ENCODE results near the gene MAPK6. TPM values are rescaled to one million over a fixed set of nuclear protein-coding genes. Genes with fewer than 3 reads are reported as not detected.
"Not testable (repeated sequence)": the region's sequence is repeated elsewhere in the genome, so short reads cannot be mapped to it uniquely, and the experiment has no call there.

MAPK6 gene
- total RNA-seq, 1 experiment from 2014 or later: 38.7 TPM

DNA sequence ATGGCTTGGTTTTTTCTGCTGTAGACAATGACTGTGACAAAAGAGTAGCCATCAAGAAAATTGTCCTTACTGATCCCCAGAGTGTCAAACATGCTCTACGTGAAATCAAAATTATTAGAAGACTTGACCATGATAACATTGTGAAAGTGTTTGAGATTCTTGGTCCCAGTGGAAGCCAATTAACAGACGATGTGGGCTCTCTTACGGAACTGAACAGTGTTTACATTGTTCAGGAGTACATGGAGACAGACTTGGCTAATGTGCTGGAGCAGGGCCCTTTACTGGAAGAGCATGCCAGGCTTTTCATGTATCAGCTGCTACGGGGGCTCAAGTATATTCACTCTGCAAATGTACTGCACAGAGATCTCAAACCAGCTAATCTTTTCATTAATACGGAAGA lies 27.5 kb downstream of the MAPK6 start:
- H3K9me3 ChIP-seq (ENCODE audit: insufficient read depth, low read depth); H3K9me2 ChIP-seq (ENCODE audit: insufficient read depth); H3K27ac ChIP-seq; DNase-seq; H3K36me3 ChIP-seq (ENCODE audit: low read depth); BruUV-seq (replicated peaks); H3K4me3 ChIP-seq; H2AFZ ChIP-seq; POLR2A ChIA-PET (ENCODE audit: unreplicated experiment); intact Hi-C loops (cut with micrococcal nuclease; ENCODE audit: unreplicated experiment); H3K4me2 ChIP-seq; H3K27me3 ChIP-seq (ENCODE audit: insufficient read depth, low read depth); H4K20me1 ChIP-seq (ENCODE audit: insufficient read depth): not testable (repeated sequence)
- H3F3A ChIP-seq (ENCODE audit: insufficient read depth, low read depth): peaks cover 14% of the 10 kb centered on the region; the same call in 1 of the 2 replicates
- H3K79me2 ChIP-seq (ENCODE audit: low read depth): peaks cover 54% of the 10 kb centered on the region
- CTCF ChIA-PET: interaction anchor here (0.6 kb wide), 1 partner anchor 9 kb away, joined by 6 read pairs; no protein-coding TSS in a partner anchor
- H3K4me1 ChIP-seq (replicated peaks; ENCODE audit: insufficient read depth): peaks cover 15% of the 10 kb centered on the region

DNA sequence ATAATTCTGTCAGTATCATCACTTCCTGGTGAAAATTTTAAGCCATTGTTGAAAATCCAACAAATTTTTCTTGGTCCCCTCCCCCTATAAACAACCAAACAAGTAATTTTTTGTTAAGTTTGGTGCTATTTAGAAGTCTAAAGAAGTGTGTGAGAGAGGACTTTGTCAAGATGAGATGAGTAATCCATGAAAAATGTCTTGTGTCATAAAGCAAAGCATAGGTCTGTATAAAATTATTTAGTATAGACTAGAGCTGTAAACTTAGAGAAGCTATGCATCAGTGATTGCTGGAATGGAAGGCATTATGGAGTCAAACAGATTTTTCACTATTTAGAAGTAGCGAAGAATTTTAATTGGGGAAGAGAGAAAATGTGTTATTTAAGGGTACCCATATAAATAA lies 31.4 kb downstream of the MAPK6 start:
- H3K9me2 ChIP-seq (ENCODE audit: insufficient read depth): no peaks in the 10 kb centered on the region
- H2AFZ ChIP-seq: no peak overlapping the region
- no peaks in the 10 kb centered on the region for H3K9me3 ChIP-seq (ENCODE audit: insufficient read depth, low read depth)
- intact Hi-C loops (cut with micrococcal nuclease; ENCODE audit: unreplicated experiment): no loop called here
- H3K4me1 ChIP-seq (replicated peaks; ENCODE audit: insufficient read depth): peaks cover 24% of the 10 kb centered on the region
- peaks cover 5% of the 10 kb centered on the region; the same call in 1 of the 2 replicates for H3K36me3 ChIP-seq (ENCODE audit: low read depth)
- BruUV-seq (replicated peaks): no TSS peak
- H3K27ac ChIP-seq: peak overlapping the region; percentile 29; the same call in 1 of the 2 replicates
- H3K4me2 ChIP-seq: peak overlapping the region; percentile 11; the same call in 1 of the 2 replicates
- TF ChIP-seq CTCF (conservative IDR thresholded peaks at IDR 0.05) (no peak), EZH2 (IDR thresholded peaks at IDR 0.05; ENCODE audit: low read depth) (no peak)
- peak in 1 of 2 experiments; percentile 71 for DNase-seq
- no peaks in the 10 kb centered on the region for H3K27me3 ChIP-seq (ENCODE audit: insufficient read depth, low read depth)
- no peak overlapping the region for H3K4me3 ChIP-seq
- H3K79me2 ChIP-seq (ENCODE audit: low read depth): peaks cover 29% of the 10 kb centered on the region
- H4K20me1 ChIP-seq (ENCODE audit: insufficient read depth): no peaks in the 10 kb centered on the region
- CTCF ChIA-PET: no interaction called here
- H3F3A ChIP-seq (ENCODE audit: insufficient read depth, low read depth): peaks cover 19% of the 10 kb centered on the region
- POLR2A ChIA-PET (ENCODE audit: unreplicated experiment): interaction anchor here (0.5 kb wide), 1 partner anchor 92 kb away, joined by 10 read pairs; no protein-coding TSS in a partner anchor

DNA sequence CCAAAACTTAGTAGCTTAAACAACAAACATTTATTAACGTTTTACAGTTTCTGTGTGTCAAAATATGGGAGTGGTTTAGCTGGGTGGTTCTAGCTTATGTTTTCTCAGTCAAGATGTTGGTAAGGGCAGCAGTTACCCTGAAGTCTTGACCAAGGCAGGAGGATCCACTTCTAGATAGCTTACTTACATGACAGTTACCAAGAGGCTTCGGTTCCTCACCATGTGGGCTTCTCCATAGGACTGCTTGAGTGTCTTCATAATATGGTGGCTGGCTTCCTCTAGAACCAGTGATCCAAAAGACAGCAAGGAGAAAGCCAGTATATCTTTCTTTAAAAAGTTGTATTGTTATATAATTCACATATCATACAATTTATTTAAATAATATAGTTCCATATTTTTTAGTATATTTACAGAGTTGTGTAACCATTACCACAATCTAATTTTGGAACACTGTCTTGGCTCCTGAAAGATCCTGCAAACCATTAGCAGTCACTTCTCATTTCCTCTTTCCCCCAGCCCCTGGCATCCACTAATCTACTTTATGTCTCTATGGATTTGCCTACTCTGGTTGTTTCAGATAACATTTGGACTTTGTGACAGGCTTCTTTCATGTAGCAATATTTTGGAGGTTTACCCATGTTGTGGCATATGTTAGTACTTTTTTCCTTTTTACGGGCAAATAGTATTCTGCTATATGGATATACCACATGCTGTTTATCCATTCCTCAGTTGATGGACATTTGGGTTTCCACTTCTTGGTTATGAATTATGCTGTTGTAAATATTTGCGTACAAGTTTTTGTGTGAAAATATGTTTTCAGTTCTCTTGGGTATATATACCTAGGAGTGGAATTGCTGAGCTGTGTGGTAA lies 33.3 kb downstream of the MAPK6 start:
- BruUV-seq (replicated peaks): no TSS peak
- Histone ChIP-seq H3K4me1 (replicated peaks; ENCODE audit: insufficient read depth) (peaks cover 24% of the 10 kb centered on the region), H3K9me2 (ENCODE audit: insufficient read depth) (no peaks in the 10 kb centered on the region), H3K27ac (peak overlapping the region; percentile 32; the same call in 1 of the 2 replicates), H3K4me2 (no peak overlapping the region), H4K20me1 (ENCODE audit: insufficient read depth) (no peaks in the 10 kb centered on the region), H3K27me3 (ENCODE audit: insufficient read depth, low read depth) (no peaks in the 10 kb centered on the region), H3K4me3 (no peak overlapping the region), H2AFZ (no peak overlapping the region), H3K36me3 (ENCODE audit: low read depth) (peaks cover 8% of the 10 kb centered on the region; the same call in 1 of the 2 replicates), H3K9me3 (ENCODE audit: insufficient read depth, low read depth) (no peaks in the 10 kb centered on the region), H3K79me2 (ENCODE audit: low read depth) (peaks cover 24% of the 10 kb centered on the region; the same call in 1 of the 2 replicates), H3F3A (ENCODE audit: insufficient read depth, low read depth) (peaks cover 19% of the 10 kb centered on the region)
- intact Hi-C loops (cut with micrococcal nuclease; ENCODE audit: unreplicated experiment): no loop called here
- DNase-seq: no peak
- ChIA-PET POLR2A (ENCODE audit: unreplicated experiment) (no interaction called here), CTCF (interaction anchor here (0.7 to 0.8 kb wide), 2 partner anchors 25 to 71 kb away, joined by 3 to 7 read pairs; no protein-coding TSS in a partner anchor)
- TF ChIP-seq EZH2 (IDR thresholded peaks at IDR 0.05; ENCODE audit: low read depth) (no peak), CTCF (conservative IDR thresholded peaks at IDR 0.05) (no peak)

Measured in PC-9 (cell line).